Choroid plexus epithelial cell (primary cell): Measurements from ENCODE around the gene TNFRSF25.

Experiments
- DNase-seq: peaks from one replicate; pipeline ENCODE4 v3.0.0-alpha.2; 2010; ENCODE audit warnings: low read depth
- H3K4me3 ChIP-seq: 2 replicates; pipeline ENCODE4 v1.5.1; 2011; ENCODE audit warnings: low read depth, mild to moderate bottlenecking, control low read depth, low read length, moderate library complexity
- TF ChIP-seq, protein P1 (sequence below): conservative IDR thresholded peaks from 2 replicates; pipeline ENCODE4 v1.5.1; 2011; ENCODE audit warnings: low read depth, mild to moderate bottlenecking, control low read depth, inconsistent platforms, low read length, moderate library complexity

Gene TNFRSF25

DNA sequence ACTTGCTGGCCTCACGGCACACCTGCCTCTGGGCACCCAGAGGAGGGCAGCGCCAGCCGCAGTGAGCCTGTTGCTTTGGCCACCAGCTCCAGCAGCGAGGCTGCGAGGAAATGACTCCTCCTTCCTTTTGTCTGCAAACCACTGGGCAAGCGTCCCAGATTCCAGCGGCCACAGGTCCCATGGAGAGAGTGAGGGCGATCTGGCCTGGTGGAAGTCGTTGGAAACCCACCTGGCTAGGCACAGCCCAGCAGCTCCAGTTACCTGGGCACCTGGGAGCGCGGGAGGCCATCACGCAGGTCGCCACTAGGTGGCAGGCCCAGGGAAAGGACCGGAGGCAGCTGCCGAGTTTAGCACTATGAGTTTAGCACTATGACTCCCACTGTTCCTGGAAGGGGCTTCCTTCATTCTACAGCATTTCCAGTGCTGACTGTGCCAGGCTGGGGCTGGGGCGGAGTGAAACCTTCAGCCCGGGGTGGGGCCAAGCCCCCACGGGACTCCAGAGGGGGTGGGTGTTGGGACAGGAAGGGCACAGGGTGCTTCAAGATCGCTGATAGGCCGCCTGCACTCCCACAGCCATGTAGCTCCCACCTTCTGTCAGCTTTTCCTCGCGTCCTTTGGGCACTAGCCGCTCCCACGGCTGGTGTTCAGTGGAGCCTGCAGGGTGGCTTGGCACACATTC is 42.5 kb downstream of the TNFRSF25 start:
- TF ChIP-seq, protein P1, sequence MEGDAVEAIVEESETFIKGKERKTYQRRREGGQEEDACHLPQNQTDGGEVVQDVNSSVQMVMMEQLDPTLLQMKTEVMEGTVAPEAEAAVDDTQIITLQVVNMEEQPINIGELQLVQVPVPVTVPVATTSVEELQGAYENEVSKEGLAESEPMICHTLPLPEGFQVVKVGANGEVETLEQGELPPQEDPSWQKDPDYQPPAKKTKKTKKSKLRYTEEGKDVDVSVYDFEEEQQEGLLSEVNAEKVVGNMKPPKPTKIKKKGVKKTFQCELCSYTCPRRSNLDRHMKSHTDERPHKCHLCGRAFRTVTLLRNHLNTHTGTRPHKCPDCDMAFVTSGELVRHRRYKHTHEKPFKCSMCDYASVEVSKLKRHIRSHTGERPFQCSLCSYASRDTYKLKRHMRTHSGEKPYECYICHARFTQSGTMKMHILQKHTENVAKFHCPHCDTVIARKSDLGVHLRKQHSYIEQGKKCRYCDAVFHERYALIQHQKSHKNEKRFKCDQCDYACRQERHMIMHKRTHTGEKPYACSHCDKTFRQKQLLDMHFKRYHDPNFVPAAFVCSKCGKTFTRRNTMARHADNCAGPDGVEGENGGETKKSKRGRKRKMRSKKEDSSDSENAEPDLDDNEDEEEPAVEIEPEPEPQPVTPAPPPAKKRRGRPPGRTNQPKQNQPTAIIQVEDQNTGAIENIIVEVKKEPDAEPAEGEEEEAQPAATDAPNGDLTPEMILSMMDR: peak; percentile 78
- H3K4me3 ChIP-seq: no peak overlapping the region
- DNase-seq: peak; percentile 44

DNA sequence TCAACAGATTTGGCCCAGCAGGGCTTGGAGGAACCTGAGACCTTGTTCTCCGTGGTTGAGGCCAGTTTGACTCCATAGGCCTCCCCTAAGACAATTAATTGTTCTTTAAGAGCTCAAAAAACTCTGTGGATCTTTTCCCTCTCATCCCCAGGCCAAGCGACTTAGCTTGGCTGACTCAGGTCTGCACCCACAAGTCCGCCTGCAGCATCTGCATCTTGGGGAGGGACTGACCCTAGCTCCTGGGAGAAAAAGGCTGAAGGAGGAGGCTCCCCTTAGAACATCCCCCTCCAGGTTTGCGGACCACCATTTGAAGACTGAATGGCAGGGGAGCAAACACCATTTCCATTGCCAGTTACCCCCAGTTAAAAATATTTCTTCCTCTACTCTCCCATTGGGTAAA is 44.7 kb downstream of the TNFRSF25 start:
- TF ChIP-seq, protein P1: no peak
- DNase-seq: no peak
- H3K4me3 ChIP-seq: no peak overlapping the region

DNA sequence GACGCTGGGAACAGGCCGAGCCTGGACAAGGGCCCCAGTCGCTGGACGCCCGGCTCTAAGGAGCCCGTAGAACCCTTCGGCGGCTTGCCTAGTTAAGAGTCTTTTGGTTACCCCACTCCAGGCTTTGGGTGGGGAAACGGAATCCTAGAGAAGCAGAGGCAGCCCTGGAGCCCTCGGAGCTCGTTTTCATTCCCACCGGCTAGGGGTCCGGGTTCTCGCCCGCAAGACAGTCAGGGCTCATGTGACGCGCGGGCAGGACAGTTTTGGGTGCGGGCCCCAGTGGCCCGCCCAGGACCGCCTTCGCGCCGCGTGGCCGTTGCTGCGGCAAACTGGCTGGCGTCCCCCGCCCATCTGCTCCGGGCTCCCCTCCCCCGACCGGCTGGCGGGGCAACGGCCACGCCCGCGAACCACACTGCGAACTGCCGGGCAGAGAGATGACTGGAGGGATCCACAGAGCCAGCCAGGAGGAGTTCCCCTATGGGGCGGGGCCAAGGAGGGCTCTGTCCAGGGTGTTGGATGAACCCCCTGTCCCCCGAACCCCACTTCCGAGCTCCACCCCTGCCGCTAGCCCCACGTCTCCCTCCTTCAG is 45.4 kb downstream of the TNFRSF25 start:
- TF ChIP-seq, protein P1: no peak
- DNase-seq: no peak
- no peak overlapping the region for H3K4me3 ChIP-seq

DNA sequence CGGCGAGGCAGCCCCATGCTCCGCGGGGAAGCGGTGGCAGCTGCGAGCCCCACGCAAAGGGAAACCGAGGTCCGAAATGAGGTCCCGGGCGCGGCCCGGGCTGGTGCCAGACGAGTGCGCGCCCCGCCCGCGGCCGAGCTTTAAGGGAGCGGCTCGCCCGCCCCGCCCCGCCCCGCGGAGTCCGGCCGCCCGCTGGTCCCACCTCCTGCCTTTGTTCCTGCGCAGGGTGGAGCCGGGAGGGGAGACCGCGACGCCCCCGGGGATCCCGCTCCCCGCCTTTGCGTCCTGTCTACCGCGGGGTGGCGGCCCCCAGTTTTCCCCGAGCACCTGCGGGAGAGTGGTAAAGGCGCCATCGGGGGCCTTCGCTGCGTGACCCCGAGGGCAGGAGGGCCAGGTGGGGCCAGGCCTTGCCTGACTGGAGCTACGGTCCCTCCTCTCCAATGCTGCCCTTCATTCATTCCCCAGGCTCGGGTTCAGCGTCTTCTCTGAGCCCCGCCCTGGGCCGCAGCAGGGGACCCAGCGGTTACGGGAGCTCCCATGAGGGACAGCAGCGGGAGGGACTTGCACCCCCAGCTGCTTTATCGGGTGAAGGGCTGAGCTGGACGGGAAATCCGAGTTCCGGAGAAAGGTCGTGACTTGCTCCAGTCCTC is 46.0 kb downstream of the TNFRSF25 start, which contains the start of gene HES2:
TSS of gene HES2 (minus strand) at position 116 of the 650 bp plus-strand sequence. CDS start at position 17, 99 bp downstream.
- no peak for DNase-seq
- TF ChIP-seq, protein P1: no peak
- H3K4me3 ChIP-seq: no peak within 1 kb of the TSS

DNA sequence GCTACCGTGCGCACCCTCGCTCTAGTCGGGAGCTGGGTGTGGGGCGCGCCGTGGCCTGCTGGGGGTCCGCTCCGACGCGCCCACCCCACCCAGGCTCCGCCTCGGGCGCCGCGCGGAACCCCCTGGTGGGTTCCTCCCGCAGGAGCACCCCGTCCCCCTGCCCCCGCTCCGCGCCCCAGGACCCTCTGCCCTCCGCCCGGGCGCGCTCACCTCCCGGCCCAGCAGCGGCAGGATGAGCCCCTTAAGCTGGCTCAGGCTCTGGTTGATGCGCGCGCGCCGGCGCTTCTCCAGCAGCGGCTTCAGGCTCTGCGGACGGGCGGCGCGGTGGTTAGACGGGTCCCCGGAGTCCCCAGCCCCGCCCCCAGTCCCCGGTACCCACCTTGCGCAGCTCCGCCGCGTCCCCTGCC is 46.6 kb downstream of the TNFRSF25 start:
- no peak for DNase-seq
- no peak overlapping the region for H3K4me3 ChIP-seq
- TF ChIP-seq, protein P1: no peak

DNA sequence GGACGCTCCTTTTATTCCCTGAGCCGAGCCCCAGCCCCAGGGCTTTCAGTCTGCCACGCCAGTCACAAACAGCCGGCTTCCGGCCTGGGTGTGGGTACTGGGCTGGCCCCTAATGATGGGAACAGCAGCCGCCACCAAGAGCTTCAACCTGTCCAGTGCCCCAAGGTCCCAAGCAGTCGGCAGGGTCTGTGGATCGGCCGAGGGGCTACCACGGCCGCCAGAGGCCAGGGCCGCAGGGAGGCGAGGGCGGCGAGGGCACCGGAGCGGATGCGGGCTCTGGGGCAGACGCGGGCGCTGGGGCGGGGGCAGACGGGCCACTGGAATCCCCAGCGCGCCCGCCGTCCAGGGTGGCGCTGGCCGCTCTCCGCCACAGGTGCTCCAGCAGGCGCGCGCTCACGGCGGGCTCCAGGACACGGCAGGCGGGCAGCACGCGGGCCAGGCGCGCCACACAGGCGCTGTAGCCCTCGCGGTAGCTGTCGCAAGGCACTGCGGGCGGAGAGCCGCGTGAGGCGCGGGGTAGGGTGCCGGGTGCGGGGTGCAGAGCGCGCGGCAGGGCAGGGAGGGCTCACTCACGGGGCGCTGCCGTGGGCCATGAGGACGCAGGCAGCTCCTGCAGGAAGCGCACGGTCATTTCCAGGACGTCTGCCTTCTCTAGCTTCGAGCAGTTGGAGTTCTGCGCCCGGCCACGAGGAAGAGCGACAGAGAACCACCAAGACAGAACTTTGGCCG is 47.1 kb downstream of the TNFRSF25 start:
- no peak for DNase-seq
- no peak overlapping the region for H3K4me3 ChIP-seq
- TF ChIP-seq, protein P1: no peak
